Stimulated activated naive B cell treated with anti-CD40 and anti-IgM and Interleukin-4, amounts not matched to agents 10 μg/mL and 1 μg/mL and 100 μg/mL, for 72 hours (primary cell): ENCODE results near the gene CCDC182.

Experiments
- ATAC-seq, 2 donors: fragments of 150-1000 bp; cut with Tn5 transposase; replicated peaks; 2 replicates each; pipeline ENCODE4 v1.10.0; 2021; ENCODE audit warnings: moderate library complexity in 1 of 2
- DNase-seq: peaks from one replicate; pipeline ENCODE4 v3.0.0; 2021
- H3K27ac Mint-ChIP-seq: one replicate; pipeline ENCODE4 v1.8.0; 2022; ENCODE audit warnings: mild to moderate bottlenecking, mixed read lengths
- H3K27me3 Mint-ChIP-seq, 2 donors: one replicate each; pipeline ENCODE4 v1.8.0; 2022; ENCODE audit warnings: mixed read lengths in 2 of 2
- H3K36me3 Mint-ChIP-seq, 2 donors: one replicate each; pipeline ENCODE4 v1.8.0; 2022; ENCODE audit warnings: mixed read lengths in 2 of 2, mild to moderate bottlenecking in 1 of 2
- H3K4me1 Mint-ChIP-seq, 2 donors: one replicate each; pipeline ENCODE4 v1.8.0; 2022; ENCODE audit warnings: mixed read lengths in 2 of 2, mild to moderate bottlenecking in 1 of 2
- H3K4me3 Mint-ChIP-seq, 2 donors: one replicate each; pipeline ENCODE4 v1.8.0; 2022; ENCODE audit warnings: mild to moderate bottlenecking in 2 of 2, mixed read lengths in 2 of 2, moderate library complexity in 1 of 2
- H3K9me3 Mint-ChIP-seq, 2 donors: one replicate each; pipeline ENCODE4 v1.8.0; 2022; ENCODE audit warnings: mixed read lengths in 2 of 2, mild to moderate bottlenecking in 1 of 2

CCDC182 gene

DNA sequence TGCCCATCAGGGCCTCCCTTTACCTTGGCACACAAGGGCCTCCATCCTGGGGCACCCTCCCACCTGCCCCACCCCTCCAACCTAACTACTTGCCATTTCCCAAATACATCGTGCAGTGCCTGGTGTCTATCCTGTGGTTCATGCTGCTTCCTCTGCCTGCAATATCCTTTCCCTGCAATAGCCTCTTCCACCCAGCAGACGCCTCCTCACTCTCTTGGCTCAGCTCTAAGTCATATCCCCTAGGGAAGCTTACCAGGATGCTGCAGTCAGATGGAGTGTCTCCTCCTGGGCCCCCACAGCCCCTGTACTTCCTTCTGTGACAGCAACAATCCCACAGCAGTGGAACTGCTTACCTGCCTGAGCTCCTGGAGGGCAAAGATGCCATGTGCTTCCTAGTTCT, 36.7 kb downstream of the CCDC182 start:
- H3K27me3 Mint-ChIP-seq, result no peaks in the 10 kb centered on the region
- H3K4me1 Mint-ChIP-seq, result peaks cover 2 to 5% of the 10 kb centered on the region in 2 donors
- DNase-seq, result no peak
- peaks cover 4% of the 10 kb centered on the region in 2 donors for H3K9me3 Mint-ChIP-seq
- H3K36me3 Mint-ChIP-seq, result peaks cover 6 to 18% of the 10 kb centered on the region in 2 donors
- no peak overlapping the region for H3K4me3 Mint-ChIP-seq
- ATAC-seq, result no peak
- H3K27ac Mint-ChIP-seq, result no peak overlapping the region

DNA sequence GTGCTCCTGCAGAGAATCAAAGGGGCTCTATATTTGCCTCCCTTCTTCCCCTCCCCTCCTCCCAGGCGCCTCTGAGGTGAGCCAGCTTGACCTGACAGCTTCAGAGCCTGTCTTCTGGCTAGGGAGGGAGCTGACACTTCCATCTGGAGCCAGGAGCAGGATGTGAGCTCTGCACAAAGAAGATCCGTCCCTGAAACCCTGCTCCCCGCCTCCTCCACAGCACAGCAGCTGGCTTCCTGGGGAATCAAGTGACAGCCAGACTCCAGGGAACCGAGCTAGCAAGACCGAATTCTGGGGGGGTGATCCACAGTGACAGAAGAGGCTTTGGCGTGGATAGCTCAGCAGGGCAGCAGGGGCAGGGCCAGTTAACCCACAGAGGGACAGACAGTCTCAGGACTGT, 37.2 kb downstream of the CCDC182 start:
- no peaks in the 10 kb centered on the region for H3K27me3 Mint-ChIP-seq
- ATAC-seq (no peak), DNase-seq (no peak)
- peaks cover 2 to 5% of the 10 kb centered on the region in 2 donors for H3K4me1 Mint-ChIP-seq
- no peak overlapping the region for H3K27ac Mint-ChIP-seq
- H3K36me3 Mint-ChIP-seq, result peaks cover 6 to 18% of the 10 kb centered on the region in 2 donors
- peaks cover 4% of the 10 kb centered on the region in 2 donors for H3K9me3 Mint-ChIP-seq
- no peak overlapping the region for H3K4me3 Mint-ChIP-seq

DNA sequence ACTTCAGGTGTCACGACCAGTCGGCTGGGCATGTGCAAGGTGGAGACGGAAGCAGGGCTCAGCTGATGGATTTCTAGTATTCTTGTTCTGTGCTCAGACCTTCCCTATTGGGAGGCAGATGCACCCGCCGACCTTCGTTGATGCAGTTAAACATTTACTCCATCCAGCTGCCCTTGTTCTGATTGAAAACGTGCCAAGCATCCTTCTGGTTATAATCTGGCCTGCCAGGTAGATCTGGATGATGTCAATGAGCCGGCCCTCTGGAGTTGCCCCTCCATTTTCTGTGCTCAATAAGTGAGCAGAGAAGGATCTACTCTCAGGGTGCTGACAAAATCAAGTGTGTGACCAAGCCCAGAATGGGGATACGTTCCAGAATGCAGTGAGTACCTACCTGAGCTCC, 38.3 kb downstream of the CCDC182 start:
- no peak overlapping the region for H3K27ac Mint-ChIP-seq
- no peak for DNase-seq
- no peak overlapping the region for H3K4me3 Mint-ChIP-seq
- H3K9me3 Mint-ChIP-seq, result peaks cover 4% of the 10 kb centered on the region in 2 donors
- ATAC-seq, result no peak
- H3K36me3 Mint-ChIP-seq, result peaks cover 6 to 18% of the 10 kb centered on the region in 2 donors
- H3K27me3 Mint-ChIP-seq, result no peaks in the 10 kb centered on the region
- peaks cover 2 to 5% of the 10 kb centered on the region in 2 donors for H3K4me1 Mint-ChIP-seq

DNA sequence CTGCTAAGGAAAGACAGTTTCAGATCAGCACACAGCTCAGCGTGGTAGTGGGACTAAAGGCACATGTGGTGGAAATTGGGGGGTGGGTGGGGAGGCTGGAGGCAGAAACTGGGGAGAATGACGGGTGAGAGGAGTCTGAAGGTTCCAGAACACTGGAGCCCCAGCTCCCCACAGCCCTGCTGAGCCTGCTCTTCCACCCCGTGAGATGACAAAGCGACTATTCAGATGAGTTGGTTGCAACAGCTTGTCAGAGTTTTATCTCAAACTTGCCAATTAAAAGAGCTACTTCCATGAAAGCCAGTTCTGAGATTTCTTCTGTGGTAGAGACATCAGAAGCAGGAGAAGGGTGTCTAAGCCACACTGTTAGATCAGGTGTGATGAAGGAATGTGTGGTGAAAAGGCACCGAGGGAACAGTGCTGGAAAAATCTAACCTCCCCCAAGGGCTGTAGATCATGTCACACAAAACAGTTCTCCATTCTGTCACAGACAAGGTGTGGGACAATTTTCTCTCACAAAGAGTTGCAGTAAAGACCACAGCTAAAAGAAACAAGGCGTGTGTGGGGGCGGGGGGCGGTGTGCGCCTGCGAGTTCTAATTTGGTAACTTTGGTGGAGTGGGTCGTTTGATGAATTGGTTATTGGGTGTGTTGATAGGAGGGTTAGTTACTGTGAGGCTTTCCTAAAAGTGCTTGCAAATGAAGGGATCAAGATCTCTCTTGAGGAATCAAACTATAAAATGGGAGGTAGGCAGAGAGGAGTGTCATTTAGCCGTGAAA, 39.0 kb downstream of the CCDC182 start:
- H3K9me3 Mint-ChIP-seq, result peaks cover 4% of the 10 kb centered on the region in 2 donors
- no peaks in the 10 kb centered on the region for H3K27me3 Mint-ChIP-seq
- ATAC-seq, result no peak
- H3K4me1 Mint-ChIP-seq, result peaks cover 2 to 5% of the 10 kb centered on the region in 2 donors
- no peak overlapping the region for H3K4me3 Mint-ChIP-seq
- H3K36me3 Mint-ChIP-seq, result peaks cover 6 to 14% of the 10 kb centered on the region in 2 donors
- H3K27ac Mint-ChIP-seq, result no peak overlapping the region
- no peak for DNase-seq

DNA sequence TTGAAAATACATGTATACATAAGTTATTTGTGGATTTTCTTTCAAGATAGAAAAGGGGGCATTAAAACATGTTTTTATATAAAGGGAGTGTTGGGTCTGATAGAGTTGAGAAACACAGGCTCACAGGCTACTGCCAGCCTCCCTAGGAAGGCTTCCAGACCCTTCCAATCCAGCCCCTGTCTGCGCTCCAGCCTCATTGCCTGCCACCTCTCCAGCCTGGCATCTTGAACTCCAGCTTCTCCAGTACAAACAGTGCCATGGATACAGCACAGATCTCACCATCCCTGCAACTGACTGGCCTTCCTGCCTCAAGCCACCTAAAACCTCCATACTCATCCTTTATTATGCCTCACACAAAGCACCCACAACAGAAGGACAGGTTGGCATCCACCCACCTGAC, 40.7 kb downstream of the CCDC182 start:
- Mint-ChIP-seq H3K27ac (no peak overlapping the region), H3K27me3 (no peaks in the 10 kb centered on the region), H3K9me3 (no peaks in the 10 kb centered on the region), H3K4me3 (no peak overlapping the region), H3K4me1 (peaks cover 2 to 5% of the 10 kb centered on the region in 2 donors), H3K36me3 (peaks cover 2 to 7% of the 10 kb centered on the region in 2 donors)
- DNase-seq (no peak), ATAC-seq (no peak)

DNA sequence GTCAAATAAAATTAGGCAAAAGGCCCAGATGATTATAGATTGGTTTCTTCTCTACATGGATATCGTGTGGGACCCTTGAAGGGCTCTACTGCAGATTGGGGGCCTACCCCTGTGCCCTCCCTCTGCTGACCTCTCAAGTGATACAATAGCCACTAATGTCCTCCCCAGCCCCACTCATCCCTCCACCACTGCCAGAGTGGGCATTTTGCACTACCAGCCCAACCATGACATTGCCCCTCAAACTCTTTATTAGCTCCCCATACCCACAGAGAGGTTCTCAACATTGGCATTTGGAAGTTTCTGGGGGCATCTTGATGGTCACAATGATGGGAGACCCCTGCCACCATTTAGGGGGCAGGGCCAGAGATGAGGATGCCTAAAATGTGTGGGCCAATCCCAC, 41.8 kb downstream of the CCDC182 start:
- Mint-ChIP-seq H3K4me1 (peaks cover 0 to under 1% of the 10 kb centered on the region in 2 donors), H3K27ac (no peak overlapping the region), H3K36me3 (peaks cover 2 to 7% of the 10 kb centered on the region in 2 donors), H3K9me3 (no peaks in the 10 kb centered on the region), H3K4me3 (no peak overlapping the region), H3K27me3 (no peaks in the 10 kb centered on the region)
- ATAC-seq (no peak), DNase-seq (no peak)

DNA sequence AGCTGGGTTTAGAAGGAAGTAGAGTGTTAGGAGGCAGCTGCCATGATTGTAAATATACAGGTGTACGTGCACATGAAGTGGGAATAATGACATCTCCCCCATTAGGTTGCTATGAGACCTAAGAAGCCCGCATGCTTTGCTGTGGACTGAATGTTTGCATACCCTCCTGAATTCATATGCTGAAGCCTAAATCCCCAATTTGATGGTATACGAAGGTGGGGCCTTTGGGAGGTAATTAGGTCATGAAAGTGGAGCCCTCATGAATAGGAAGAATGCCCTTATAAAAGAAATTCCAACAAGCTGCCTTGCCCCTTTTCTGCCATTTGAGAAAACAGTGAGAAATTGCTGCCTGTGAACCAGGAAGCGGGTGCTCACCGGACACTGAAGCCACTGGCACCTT, 44.0 kb downstream of the CCDC182 start:
- peaks cover 2 to 7% of the 10 kb centered on the region in 2 donors for H3K36me3 Mint-ChIP-seq
- no peak overlapping the region for H3K27ac Mint-ChIP-seq
- H3K4me1 Mint-ChIP-seq, result no peaks in the 10 kb centered on the region
- no peaks in the 10 kb centered on the region for H3K27me3 Mint-ChIP-seq
- ATAC-seq (no peak), DNase-seq (no peak)
- no peaks in the 10 kb centered on the region for H3K9me3 Mint-ChIP-seq
- H3K4me3 Mint-ChIP-seq, result no peak overlapping the region

DNA sequence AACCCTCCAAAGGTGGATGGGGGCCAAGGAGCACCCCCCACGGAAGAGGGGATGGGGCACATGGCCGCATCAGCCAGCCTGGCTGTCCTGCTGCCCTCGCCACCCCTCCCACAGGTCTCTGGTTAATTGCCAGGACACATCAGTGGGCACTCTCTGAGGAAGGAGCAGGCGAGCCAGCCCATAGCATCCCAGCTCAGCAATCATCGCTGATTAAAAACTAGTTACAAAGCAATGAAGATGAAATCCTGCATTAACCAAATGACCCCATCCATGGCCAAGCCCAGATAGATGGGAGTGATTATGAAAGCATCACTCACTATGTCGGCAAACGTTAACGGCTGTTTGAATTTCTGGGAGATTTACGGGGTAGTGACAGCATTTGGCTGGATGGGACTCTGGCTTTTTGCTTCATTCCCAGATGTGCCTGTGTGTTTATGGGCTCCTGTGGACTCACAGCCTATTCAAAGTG, 45.3 kb downstream of the CCDC182 start:
- ATAC-seq, result no peak
- Mint-ChIP-seq H3K9me3 (peaks cover 0 to 3% of the 10 kb centered on the region in 2 donors), H3K36me3 (peaks cover 5 to 16% of the 10 kb centered on the region in 2 donors), H3K4me3 (no peak overlapping the region), H3K4me1 (no peaks in the 10 kb centered on the region), H3K27ac (no peak overlapping the region), H3K27me3 (no peaks in the 10 kb centered on the region)
- DNase-seq, result no peak

DNA sequence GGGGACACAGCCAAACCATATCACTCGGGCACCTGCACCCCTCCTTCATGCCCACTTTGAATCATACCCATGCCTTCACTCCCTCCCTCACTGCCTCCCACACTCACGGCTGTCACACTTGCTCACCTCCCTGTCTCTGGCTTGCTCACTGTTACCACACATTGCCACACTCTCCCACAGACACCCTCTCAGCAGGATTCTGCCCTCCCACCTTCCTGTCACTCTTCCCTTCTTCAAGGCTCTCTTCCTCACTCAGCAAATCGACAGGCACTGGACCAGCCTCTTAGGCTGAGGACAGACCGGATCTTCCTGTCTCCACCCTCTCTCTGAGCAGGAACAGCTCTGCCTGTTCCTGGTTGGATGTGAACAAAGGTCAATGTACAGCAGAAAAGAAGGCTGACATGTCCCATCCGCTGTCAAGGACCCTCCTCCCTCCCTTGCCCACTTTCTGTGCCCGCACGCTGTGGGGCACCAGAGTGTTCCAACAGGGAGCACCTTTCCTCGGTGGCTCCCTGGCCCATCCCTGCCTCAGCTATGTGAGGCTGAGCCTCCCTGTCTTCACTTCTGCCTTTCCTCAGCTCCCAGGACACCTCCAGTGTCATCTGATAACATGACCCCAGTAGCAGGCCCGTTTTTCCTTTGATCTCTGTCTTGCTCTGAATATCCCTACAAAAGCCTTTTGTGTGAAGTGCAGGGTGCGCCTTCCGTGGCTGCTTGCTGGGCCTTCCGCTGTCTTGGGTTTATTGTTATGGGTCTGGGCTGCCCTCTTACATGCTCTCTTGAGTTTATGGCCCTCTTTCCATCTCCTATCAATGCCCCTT, 47.0 kb downstream of the CCDC182 start:
- no peak overlapping the region for H3K27ac Mint-ChIP-seq
- peak in 1 of 2 donors; percentile 47 for ATAC-seq
- no peak overlapping the region for H3K4me3 Mint-ChIP-seq
- peaks cover 4 to 18% of the 10 kb centered on the region in 2 donors for H3K36me3 Mint-ChIP-seq
- no peaks in the 10 kb centered on the region for H3K4me1 Mint-ChIP-seq
- peaks cover 4% of the 10 kb centered on the region in 2 donors for H3K9me3 Mint-ChIP-seq
- H3K27me3 Mint-ChIP-seq, result no peaks in the 10 kb centered on the region
- no peak for DNase-seq

DNA sequence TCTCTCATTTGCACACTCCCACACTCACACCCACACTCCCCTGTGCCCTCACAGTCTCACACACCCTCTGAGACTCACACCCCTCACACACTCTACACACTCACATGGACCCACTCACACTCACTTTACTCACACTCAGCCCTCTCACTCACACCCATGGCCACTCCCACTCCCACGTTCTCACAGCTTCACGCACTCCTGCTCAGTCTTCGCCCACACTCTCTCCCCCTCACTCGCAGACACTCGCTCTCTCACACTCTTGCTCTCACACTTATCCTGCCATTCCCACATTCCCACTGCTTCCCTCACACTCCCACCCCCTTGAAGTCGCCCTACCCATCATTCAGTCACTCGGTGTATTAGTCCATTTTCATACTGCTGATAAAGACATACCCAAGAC, 47.9 kb downstream of the CCDC182 start:
- peaks cover 4 to 7% of the 10 kb centered on the region in 2 donors for H3K4me1 Mint-ChIP-seq
- DNase-seq, result no peak
- peaks cover 10 to 25% of the 10 kb centered on the region in 2 donors for H3K36me3 Mint-ChIP-seq
- H3K27me3 Mint-ChIP-seq, result no peaks in the 10 kb centered on the region
- H3K9me3 Mint-ChIP-seq, result peaks cover 4 to 9% of the 10 kb centered on the region in 2 donors
- no peak overlapping the region for H3K4me3 Mint-ChIP-seq
- ATAC-seq, result no peak
- no peak overlapping the region for H3K27ac Mint-ChIP-seq

DNA sequence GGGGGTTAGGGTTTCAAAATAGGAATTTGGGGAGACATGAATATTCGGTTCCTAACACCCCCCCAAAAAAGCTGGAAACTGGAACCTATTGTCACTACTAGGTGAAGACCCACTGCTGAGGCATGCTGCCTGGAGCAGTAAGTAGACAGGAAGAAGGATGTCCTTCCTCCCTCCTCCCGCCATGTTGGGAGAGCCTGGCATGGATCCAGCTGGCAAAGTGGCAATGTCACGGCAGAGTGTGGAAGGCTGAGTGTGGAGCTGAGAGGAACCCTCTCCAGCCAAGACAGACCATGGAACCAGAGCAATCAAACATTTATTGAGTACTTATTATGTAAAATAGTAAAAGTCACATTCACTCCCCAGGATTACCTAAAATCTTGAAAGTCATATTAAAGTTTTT, 49.0 kb downstream of the CCDC182 start:
- no peak for DNase-seq
- Mint-ChIP-seq H3K27ac (no peak overlapping the region), H3K9me3 (peaks cover 4 to 11% of the 10 kb centered on the region in 2 donors), H3K27me3 (no peaks in the 10 kb centered on the region), H3K4me3 (no peak overlapping the region), H3K4me1 (peaks cover 4 to 7% of the 10 kb centered on the region in 2 donors), H3K36me3 (peaks cover 10 to 25% of the 10 kb centered on the region in 2 donors)
- ATAC-seq, result no peak
